Measurements from ENCODE around the gene MED13L. TPM values are rescaled to one million over a fixed set of nuclear protein-coding genes. Genes with fewer than 3 reads are reported as not detected.

Gene MED13L
- total and polyA plus RNA-seq, 2 of the 8 experiments (the other 6 are each of a cell fraction or from before 2014, with no cell fraction given): 15.9 to 51.7 TPM

DNA sequence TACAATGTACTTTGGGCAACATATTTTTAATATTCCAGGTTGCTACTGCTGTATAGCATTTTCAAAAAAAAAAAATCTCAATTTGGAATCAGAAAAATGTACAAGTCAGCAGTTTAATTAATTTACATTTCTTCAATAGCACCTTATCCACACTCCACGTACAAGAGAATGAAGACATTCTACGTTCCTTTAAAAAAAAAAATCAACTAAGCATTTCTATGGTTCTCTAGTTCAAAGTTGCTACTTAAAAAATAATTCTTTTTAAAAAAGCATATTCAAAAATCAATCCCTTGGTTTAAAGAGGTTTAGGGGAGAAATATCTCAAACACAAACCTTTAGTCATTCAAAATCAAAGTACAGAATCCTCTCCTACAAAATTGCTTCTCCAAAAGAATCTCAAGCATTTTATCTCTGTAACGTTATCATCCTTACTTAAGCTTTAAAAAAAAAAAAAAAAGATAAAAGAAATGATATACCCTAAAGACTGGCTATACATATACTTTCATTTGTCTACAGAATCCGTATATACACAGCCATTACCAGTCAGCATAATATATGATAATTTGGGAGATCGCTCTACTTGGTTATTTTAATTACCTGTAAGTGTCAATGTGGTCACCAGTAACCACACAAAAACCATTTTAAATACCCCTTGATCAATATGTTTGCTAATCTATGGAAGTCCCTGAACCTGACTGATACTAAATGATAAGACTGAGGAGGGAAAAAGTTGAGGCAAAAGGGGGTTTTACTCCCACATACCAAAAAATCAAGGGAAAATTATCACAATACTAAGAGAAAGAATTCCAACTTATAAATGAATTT, 2.7 kb downstream of the MED13L start:
- Histone ChIP-seq H4K20me1 (replicated peaks in 1 of 2; ENCODE audit: control insufficient read depth in 1 of 2, insufficient read depth in 2 of 2, low read length in 2 of 2) (peaks cover 0 to 7% of the 10 kb centered on the region in 2 experiments), H3K9ac (replicated peaks in 1 of 4; ENCODE audit: extremely low read depth in 1 of 4, low read depth in 3 of 4, low read length in 3 of 4) (no peak overlapping the region)
- TF ChIP-seq TAF7 (optimal IDR thresholded peaks at IDR 0.05; ENCODE audit: borderline replicate concordance, low read depth, low read length) (no peak), SIN3A (conservative IDR thresholded peaks at IDR 0.05 in 1 of 2, IDR thresholded peaks at IDR 0.05 in 1 of 2; ENCODE audit: low read depth in 1 of 2, low read length in 2 of 2) (no peak), RFX5 (IDR thresholded peaks at IDR 0.05; ENCODE audit: borderline replicate concordance, low read depth, low read length) (no peak), EZH2 (IDR thresholded peaks at IDR 0.05; ENCODE audit: low read depth, low read length, severe bottlenecking) (no peak), NANOG (IDR thresholded peaks at IDR 0.05; ENCODE audit: insufficient read depth, low read depth, low read length, poor library complexity, severe bottlenecking) (no peak), RAD21 (IDR thresholded peaks at IDR 0.05 in 1 of 2, conservative IDR thresholded peaks at IDR 0.05 in 1 of 2; ENCODE audit: low read depth in 2 of 2, low read length in 2 of 2) (no peak), EP300 (IDR thresholded peaks at IDR 0.05; ENCODE audit: borderline replicate concordance in 1 of 2, low read depth in 2 of 2, low read length in 2 of 2) (no peak), BACH1 (IDR thresholded peaks at IDR 0.05; ENCODE audit: low read length) (no peak), CBX8 (IDR thresholded peaks at IDR 0.05; ENCODE audit: borderline replicate concordance, low read depth, low read length) (no peak)

More for the DNA sequence above, 2.7 kb downstream of the MED13L start:
- no peaks in the 10 kb centered on the region for H3K27me3 ChIP-seq (replicated peaks in 1 of 4; ENCODE audit: control insufficient read depth in 3 of 4, extremely low read depth in 1 of 4, insufficient read depth in 3 of 4, low read length in 3 of 4)
- H3K4ac ChIP-seq (replicated peaks; ENCODE audit: insufficient read length, low read depth, low read length): no peak overlapping the region
- POLR2A ChIA-PET (ENCODE audit: partially characterized antibody): no interaction called here
- 34% methylated on average over 5 of the region's 5 CpGs; no CpG with 5 or more reads in 1 of the 2 experiments for WGBS, 2 experiments (ENCODE audit: extremely low coverage in 1 of 2, insufficient coverage in 1 of 2, insufficient read length in 1 of 2, insufficient replicate concordance in 2 of 2, low coverage in 1 of 2, low lambda C conversion rate in 2 of 2, missing lambda C conversion rate in 1 of 2)
- H3K23ac ChIP-seq (ENCODE audit: insufficient read length): no peak overlapping the region
- H3K4me1 ChIP-seq (replicated peaks in 1 of 4; ENCODE audit: control insufficient read depth in 3 of 4, insufficient read depth in 4 of 4, low read length in 3 of 4): peaks cover 0 to 8% (median 1%) of the 10 kb centered on the region in 4 experiments; a peak in 3 of 7 replicates
- H3K79me2 ChIP-seq (ENCODE audit: control insufficient read depth in 1 of 2, insufficient read depth in 2 of 2, low read length in 2 of 2): peaks cover 12 to 68% of the 10 kb centered on the region in 2 experiments; a peak in 3 of 4 replicates
- no peak overlapping the region for H2BK15ac ChIP-seq (ENCODE audit: low read length)
- H2AK5ac ChIP-seq (ENCODE audit: low read depth, low read length): no peak overlapping the region
- H3K36me3 ChIP-seq (ENCODE audit: control insufficient read depth in 2 of 4, insufficient read depth in 4 of 4, low read length in 3 of 4): no peaks in the 10 kb centered on the region
- no peaks in the 10 kb centered on the region for H3K79me1 ChIP-seq (ENCODE audit: low read depth, low read length)
- no peak overlapping the region for H2BK120ac ChIP-seq (replicated peaks; ENCODE audit: low read depth, low read length)
- no peak overlapping the region for H4K5ac ChIP-seq (ENCODE audit: insufficient read length, low read depth, low read length)
- FAIRE-seq (no peak), DNase-seq (ENCODE audit: low read depth in 1 of 2, low spot score in 2 of 2) (no peak)
- no peak overlapping the region for H4K8ac ChIP-seq (ENCODE audit: extremely low read depth, insufficient read depth, low read length)
- no peaks in the 10 kb centered on the region for H3K9me3 ChIP-seq (ENCODE audit: insufficient read depth in 2 of 2, low read depth in 1 of 2, low read length in 1 of 2)
- no peak overlapping the region for H3K18ac ChIP-seq (ENCODE audit: extremely low read depth, low read length)
- H3K23me2 ChIP-seq (ENCODE audit: low read depth, low read length): peaks cover 10% of the 10 kb centered on the region; the same call in 1 of the 2 replicates
- H3K4me2 ChIP-seq (ENCODE audit: insufficient read depth in 1 of 2, low read depth in 2 of 2, low read length in 2 of 2): peak overlapping the region; percentile 1 to 77; a peak in 2 of 4 replicates
- CTCF ChIA-PET (ENCODE audit: partially characterized antibody): no interaction called here
- no peak overlapping the region for H2AFZ ChIP-seq (ENCODE audit: low read length)
- no peak overlapping the region for H3K14ac ChIP-seq (ENCODE audit: insufficient read length)
- no peak overlapping the region for H2BK20ac ChIP-seq (ENCODE audit: low read length)
- H3K56ac ChIP-seq (replicated peaks; ENCODE audit: insufficient read length, low read depth, low read length): no peak overlapping the region
- H3K4me3 ChIP-seq (ENCODE audit: extremely low read depth in 1 of 4, insufficient read depth in 2 of 4, low read depth in 3 of 4, low read length in 4 of 4): peak overlapping the region in 2 of 4 experiments; percentile 93 to 97; a peak in 3 of 8 replicates
- H3K27ac ChIP-seq (ENCODE audit: low read depth, low read length): no peak overlapping the region
- H4K91ac ChIP-seq (replicated peaks; ENCODE audit: insufficient read length, low read length): no peak overlapping the region
- H2BK12ac ChIP-seq (ENCODE audit: low read depth, low read length): no peak overlapping the region
- no peak overlapping the region for H2BK5ac ChIP-seq (ENCODE audit: low read depth, low read length)
